Renal pelvis (tissue), 4 donors: ENCODE data around the gene LRCH3. TPM values are rescaled to one million over a fixed set of nuclear protein-coding genes. Genes with fewer than 3 reads are reported as not detected.

ENCODE experiments used
- DNase-seq: peaks from one replicate; pipeline ENCODE4 v3.0.0-alpha.2; 2013
- polyA plus RNA-seq, 3 donors: library from polyadenylated mRNA; unstranded; fragments of 120-200 nt; gene quantifications; one replicate each; pipeline ENCODE4 v1.2.1, GENCODE V29; 2013; ENCODE audit not compliant: insufficient read length in 3 of 3

Gene LRCH3
- polyA plus RNA-seq, 3 donors, result 33.6 to 54.0 (median 53.0) TPM

GRCh38 chr3:197830967-197831313 lies 39.9 kb downstream of the LRCH3 start:
- no peak for DNase-seq

GRCh38 chr3:197833930-197834715 lies 43.1 kb downstream of the LRCH3 start:
- no peak for DNase-seq

GRCh38 chr3:197835509-197835908 lies 44.5 kb downstream of the LRCH3 start:
- no peak for DNase-seq

- DNase-seq, result no peak
Measured at GRCh38 chr3:197836244-197836643, 45.2 kb downstream of the LRCH3 start.

- no peak for DNase-seq
Measured at GRCh38 chr3:197837282-197837681, 46.2 kb downstream of the LRCH3 start.

- DNase-seq, result no peak
Measured at GRCh38 chr3:197841789-197842188, 50.7 kb downstream of the LRCH3 start.

GRCh38 chr3:197846491-197846890 lies 55.4 kb downstream of the LRCH3 start:
- DNase-seq, result no peak

- no peak for DNase-seq
Measured at GRCh38 chr3:197847866-197848401, 56.9 kb downstream of the LRCH3 start.

GRCh38 chr3:197854596-197855343 lies 63.7 kb downstream of the LRCH3 start:
- DNase-seq, result no peak

GRCh38 chr3:197855571-197855970 lies 64.5 kb downstream of the LRCH3 start:
- no peak for DNase-seq

GRCh38 chr3:197856199-197856816 lies 65.3 kb downstream of the LRCH3 start:
- DNase-seq, result no peak

GRCh38 chr3:197858133-197858532 lies 67.1 kb downstream of the LRCH3 start:
- DNase-seq, result no peak

- no peak for DNase-seq
Measured at GRCh38 chr3:197858598-197858997, 67.5 kb downstream of the LRCH3 start.

GRCh38 chr3:197866035-197866434 lies 75.0 kb downstream of the LRCH3 start:
- DNase-seq, result no peak

- DNase-seq, result no peak
Measured at GRCh38 chr3:197873329-197873728, 82.3 kb downstream of the LRCH3 start.

GRCh38 chr3:197874064-197874463 lies 83.0 kb downstream of the LRCH3 start:
- no peak for DNase-seq

GRCh38 chr3:197874653-197875052 lies 83.6 kb downstream of the LRCH3 start:
- DNase-seq, result no peak

- no peak for DNase-seq
Measured at GRCh38 chr3:197877902-197878301, 86.8 kb downstream of the LRCH3 start.

GRCh38 chr3:197878427-197878826 lies 87.4 kb downstream of the LRCH3 start:
- no peak for DNase-seq

- DNase-seq, result no peak
Measured at GRCh38 chr3:197880491-197881269, 89.6 kb downstream of the LRCH3 start.

GRCh38 chr3:197881270-197881969 lies 90.4 kb downstream of the LRCH3 start:
- no peak for DNase-seq
